HG02938 (cell line): ENCODE data around the gene EGFL8.
"Not testable (repeated sequence)": the region's sequence is repeated elsewhere in the genome, so short reads cannot be mapped to it uniquely, and the experiment has no call there.

Source experiments
- ATAC-seq: cut with Tn5 transposase; IDR thresholded peaks from one replicate; pipeline ENCODE4 v1.9.1; 2021; ENCODE audit warnings: mild to moderate bottlenecking, moderate library complexity; ENCODE audit not compliant: unreplicated experiment

Gene EGFL8

DNA sequence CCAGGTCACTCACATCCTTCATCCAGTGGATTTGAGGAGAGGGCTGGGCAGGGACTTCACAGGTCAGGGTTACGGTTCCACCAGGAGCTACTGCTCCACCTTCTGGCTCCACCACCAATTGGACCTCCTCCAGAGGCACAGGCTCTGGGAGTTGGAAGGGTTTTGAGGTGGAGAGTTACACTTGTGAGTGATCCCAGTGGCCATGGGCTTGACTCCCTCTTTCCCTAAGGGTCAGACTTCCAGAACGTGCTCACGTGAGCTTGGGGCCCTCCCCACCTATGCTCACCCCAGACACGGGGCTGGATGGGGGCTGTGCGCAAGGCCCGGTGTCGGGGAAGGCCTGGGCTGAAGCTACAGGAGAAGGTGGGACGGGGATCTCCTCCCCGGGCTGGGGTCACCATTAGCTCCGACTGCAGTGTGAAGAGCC, 18.2 kb downstream of the EGFL8 start:
- no peak for ATAC-seq

DNA sequence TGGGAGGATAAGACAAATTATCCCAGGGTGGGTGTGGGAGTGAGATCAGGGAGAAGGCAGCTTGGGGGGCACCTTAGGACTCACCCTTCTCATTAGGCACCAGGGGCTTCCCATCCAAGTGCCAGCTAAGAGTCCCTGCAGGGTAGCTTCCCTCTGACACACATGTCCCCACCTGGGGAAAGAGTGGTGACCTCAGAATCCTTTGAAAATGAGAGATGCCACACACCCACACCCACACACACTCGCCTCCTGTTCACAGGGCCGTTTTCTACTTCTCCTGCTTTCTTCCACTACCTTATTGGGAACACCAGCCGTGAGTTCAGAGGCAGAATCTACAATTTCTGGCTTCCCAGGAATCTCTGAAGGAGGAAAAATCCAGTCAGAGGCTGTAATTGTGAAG, 18.6 kb downstream of the EGFL8 start:
- ATAC-seq, result no peak

DNA sequence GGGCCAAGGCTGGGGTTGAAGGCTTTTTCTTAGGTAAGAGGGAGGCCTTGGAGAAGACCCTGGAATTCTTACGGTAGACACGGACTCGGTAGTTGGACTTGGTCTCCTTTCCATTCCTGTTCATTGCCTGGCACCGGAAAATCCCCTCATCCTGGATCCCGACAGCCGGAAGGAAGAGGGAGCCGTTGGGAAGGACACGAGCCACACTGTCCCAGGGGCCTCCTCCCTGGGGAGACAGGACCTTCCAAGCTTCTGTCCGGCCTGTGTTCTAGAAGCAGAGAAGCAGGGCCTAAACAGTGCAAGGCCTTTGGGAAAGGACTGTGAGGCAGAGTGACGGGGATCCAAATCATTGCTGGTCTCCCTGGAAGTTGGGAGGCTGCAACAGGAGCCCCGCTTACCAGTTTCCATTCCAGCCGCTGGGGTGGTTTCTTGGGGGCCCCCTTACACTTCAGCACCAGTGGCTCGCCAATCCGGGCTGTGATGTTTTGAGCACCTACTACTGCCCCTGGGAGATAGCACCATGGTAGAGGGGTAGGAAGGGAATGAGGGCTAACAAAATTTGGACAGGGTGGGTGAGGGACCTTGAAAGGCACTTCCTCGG, 19.2 kb downstream of the EGFL8 start:
- ATAC-seq, result no peak

DNA sequence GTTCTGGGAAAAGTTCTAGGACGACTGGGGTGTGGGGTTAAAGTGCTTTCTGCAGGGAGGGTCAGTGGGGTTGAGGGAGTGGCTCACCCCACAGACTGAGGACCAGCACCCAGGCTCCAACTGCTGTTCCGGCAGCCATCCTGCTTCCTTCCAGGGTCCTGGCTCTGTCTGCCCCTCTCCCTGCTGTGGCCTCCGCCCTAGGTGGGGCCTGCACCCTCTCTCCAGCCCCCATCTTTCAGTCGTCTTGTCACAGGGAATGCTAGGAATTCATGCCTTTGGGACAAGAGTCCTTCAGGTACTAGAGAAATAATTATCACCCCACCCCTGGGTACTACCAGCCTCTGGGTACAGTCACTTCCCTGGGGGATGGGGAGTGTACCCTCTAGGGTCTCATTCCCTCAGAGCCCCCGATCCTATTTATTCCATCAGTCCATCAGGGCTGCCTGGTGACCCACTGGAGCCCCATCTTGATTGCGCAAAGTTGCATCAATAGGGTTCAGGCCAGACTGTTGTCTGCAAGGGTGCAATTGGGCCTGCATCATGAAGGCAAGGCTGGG, 19.8 kb downstream of the EGFL8 start, which contains the start of gene AGER:
AGER (minus strand) TSS at position 170 of the 557 bp plus-strand sequence; CDS start at position 139, 31 bp downstream.
- ATAC-seq, result no peak

DNA sequence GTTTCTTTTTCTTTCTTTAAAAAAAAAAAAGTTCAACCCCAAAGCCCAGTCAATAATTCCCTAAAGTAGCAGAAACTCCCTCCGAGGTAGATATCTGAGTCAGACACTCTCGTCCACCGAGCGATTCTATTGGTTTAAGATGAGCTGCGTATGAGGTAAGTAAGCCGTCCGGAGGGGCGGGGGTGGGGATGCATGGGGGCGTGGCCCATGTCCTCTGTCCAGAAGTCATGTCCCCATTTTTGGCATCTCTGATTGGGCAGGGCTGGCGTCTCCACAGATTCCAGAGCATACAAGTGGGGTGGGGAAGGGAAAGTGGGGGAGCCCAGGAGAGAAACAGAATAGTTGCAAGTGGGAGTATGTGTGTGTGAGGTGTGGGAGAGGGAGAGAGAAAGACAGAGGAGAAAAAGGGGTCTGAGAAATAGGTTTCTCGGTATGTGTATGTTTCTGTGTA, 21.3 kb downstream of the EGFL8 start:
- not testable (repeated sequence) for ATAC-seq

DNA sequence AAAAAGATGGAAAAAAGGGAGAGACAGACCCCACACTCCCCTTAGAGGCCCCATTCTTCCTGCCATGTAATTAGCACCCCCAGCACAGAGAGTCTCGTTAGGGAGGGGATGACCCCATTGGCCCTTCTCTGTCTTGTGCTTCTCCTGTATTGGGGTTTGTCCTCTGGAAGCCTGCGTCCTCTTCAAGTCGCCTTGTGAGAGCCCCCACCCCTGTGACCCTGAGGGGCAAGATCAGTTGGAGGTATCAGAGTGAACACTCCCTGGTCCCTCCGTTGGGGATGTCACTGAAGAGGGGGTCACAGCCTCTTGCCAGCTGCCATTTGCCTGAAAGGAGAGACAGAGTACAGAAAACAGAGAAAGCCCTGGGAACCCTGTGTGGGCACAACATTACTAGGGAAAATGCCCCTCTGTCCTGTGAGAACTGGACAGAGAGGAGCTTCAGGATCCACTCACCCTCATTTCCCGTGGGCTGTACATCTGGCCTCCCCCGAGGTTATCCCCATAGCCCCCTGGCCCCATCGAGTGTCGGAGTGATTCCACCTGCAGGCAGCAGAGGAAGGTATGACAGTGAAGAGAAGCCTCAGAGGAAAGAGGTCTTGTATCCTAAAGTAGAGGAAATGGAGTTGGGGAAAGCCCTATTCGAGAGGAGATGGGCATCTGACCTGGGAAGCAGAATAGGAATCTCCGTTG, 21.9 kb downstream of the EGFL8 start:
- ATAC-seq, result not testable (repeated sequence)

DNA sequence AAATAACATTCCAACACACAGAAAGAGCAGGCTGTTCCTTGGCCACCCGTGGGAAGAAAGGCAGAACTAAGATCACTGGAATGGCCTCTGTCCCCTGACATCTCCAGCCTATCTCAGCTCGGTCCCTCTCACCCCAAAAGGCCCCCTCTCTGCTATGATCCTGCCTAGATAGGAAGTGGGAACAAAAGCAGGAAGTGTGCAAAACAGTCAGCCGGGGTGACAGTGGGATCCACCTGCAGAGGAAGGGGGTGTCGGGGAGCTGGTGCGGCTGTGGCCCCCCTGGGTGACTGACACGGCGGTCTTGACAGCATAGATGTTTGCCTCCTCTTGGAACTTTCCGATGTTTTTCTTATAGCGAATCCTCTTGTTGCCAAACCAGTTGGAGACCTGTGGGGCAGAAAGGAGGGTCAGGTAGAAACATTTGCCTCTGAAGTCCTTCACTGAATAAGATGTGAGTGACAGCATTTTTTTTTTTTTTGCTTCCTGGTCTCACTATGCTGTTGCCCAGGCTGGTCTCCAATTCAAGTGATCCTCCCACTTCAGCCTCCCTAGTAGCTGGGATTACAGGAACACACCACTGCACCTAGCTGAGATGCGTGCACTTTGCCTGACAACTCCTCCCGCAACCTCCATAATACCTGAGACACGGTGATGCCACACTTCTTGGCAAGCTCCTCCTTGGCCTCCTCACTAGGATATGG, 22.8 kb downstream of the EGFL8 start:
- ATAC-seq, result no peak

DNA sequence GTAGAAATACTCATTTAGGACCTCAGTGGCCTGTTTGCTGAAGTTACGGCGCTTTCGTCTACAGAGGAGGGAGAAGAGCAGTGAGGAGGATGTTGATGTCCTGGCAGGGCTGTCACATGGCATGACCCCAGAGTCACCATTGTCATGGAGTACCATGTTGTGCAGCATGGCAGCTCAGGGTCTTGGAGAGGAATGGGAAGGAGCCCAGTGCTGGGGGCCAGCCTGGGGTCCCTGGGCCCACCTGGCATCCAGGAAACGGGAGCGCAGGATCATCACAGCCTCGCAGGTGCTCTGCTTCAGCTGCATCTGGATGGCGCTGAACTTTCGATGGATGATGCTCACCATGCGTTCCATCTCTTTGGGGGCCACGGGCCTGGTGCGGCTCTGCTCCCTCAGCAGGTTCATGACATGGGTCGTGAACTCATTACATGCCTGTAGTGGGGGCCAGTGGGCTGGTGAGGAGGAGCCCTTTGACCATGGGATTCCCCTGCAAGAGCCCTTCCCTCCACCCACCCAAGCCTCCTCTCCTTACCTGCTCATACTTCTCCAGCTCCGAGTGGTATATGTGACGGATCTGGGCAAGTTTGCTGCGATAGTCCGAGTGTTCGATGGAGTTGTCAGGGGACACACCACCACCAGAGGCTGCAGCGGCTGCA, 23.5 kb downstream of the EGFL8 start:
- ATAC-seq, result not testable (repeated sequence)

DNA sequence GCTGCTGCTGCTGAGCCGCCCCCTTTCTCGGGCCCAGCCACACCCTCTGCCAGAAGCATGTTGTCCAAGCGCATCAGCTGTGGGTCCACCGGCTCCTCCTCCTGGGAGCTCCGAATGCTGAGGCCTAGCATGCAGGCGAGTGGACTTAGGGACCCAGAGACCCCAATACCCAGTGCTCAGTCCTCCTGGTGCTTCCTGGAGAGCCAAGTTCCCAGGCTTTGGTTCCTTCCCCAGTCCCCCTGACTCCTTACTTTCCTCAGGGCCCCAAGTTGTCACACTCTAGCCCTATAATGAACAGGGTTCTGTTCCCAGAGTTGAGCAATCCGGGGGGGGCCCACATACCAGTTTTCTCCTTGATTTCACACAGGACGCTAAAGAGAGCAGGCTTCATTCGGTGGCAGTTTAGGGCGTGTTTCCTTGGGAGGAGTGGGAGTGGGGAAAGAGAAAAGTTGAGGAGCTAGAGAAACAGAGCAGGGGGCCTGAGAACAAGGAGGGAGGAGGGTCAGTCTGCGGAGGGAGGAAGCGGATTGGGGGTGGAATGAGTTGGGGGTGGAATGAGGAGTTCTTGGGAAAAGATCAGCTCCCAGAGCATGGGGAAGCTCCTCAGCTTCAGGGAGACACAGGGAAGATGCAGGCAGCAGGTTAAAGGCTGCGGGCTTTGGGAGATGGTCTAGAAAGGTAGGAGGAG, 24.1 kb downstream of the EGFL8 start:
- ATAC-seq, result no peak

DNA sequence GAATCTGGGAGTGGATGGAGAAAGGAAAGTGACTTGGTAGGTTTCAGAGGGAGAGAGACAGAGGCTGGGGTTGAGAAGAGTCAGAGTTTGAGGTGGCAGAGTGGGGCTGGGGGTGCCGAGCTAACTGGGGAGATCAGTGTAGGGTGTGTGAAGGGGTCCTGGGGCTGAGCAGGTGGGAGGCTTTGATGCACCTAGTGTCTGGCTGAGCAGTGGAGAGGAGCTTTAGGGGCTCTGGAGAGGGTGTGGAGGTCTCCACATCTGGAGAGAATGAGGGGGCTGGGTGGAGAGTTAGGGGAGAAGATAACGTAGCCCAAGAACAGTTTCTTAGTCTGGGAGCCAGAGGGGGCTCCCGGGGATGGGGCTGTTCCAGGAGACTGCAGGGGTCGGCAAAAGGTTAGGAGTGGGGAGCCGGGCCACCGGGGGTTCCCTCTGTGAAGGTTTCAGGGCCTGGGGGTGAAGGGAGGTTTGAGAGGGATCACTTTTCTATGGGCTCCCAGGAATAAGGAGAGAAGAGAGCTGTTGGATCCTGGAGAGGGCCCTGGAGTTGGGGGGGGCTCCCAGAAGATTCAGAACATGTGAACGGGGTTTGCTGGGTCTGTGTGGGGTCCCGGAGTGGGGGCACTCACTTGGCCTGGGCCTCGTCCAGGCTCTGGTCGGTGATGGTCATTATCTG, 24.8 kb downstream of the EGFL8 start:
- no peak for ATAC-seq

DNA sequence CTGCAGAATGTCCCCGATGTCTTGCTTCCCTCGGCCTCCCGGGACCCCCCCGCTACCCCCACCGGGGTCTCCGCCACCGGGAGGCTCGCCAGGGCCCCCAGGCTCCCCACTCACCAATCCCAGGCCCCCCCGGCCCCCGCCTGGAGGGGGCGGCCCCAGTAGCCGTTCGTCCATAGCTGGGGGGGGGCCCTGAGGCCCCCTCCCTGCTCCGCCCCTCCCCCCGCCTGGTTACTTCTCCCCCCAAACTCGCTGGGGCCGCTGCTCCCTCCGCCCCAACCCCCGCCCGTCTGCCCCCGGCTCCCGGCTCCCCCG, 25.3 kb downstream of the EGFL8 start:
- no peak for ATAC-seq

DNA sequence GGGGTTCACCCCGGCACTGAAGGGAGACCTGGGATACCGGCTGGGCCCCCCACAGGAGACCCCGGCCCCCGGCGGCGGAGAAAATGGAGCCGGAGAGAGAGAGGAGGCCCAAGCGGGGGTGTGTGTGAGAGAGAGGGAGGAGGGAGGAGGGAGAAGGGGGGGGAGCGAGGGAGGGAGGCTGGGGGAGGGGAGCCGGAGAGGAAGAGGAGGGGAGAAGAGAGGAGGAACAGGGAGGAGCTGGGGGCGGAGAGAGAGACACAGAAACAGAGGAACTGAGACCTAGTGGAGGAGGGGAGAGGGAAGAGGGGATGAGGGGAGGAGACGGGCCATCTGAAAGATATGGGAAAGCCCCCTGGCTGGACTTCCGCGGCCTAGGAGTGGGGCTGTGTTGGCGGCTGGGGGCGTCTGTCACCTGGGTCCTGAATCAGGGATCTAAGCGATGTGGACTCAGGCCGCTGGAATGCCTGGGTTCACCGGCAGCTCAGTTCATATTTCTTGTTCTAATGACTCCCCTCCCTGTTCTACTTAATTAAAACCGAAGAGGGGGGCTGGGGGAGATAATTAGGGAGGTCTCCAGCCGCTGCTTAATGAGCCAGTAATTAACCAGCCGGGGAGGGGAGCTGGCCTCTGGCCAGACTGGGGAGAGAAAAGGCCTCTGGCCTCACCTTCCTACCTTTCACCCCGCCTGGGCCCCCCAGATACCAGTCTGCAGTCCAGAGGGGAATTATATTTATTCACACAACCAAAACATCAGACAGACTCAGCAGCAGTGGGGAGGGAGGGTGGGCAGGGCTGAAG, 25.9 kb downstream of the EGFL8 start, which contains the start of gene PBX2:
PBX2 (minus strand) TSS at position 149 of the 798 bp plus-strand sequence. CDS start 287 bp downstream, outside the sequence.
- peak; percentile 60 for ATAC-seq

DNA sequence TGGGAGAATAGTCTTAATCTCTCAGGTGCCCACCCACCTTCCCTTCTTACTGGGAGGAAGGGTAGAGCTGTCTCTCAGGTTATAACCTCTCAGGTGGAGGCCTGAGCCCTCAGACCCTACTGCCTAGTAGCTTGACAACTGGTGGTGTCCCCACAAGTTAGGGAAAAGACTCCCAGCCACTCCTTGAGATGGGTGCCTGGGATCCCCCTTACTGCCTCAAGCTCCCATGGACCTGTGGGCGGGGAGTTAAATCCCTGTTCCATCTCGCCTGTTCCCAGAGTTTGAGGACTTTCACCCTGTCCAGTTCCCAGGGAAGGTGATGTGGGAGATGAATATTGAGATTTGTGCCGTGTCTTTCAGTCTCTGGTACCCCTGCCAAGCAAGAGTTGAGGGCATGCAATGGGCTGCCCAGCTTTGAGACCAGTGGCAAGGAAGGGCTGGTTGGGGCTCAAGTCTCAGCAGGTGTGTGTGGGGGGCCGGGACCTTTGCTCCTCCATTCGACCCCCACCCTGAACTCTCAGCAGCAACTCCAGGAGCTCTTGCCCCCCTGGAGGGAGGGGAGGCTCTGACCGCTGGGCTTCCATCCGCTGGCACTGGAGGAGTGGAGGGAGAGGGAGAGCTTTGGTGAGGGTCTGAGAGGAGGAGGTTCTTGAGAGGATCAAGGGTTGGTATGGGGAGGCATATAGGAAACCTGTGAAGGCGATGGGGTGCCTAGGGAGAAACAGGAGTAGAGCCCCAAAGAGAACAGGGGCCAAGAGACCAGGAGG, 26.7 kb downstream of the EGFL8 start:
- ATAC-seq, result no peak

DNA sequence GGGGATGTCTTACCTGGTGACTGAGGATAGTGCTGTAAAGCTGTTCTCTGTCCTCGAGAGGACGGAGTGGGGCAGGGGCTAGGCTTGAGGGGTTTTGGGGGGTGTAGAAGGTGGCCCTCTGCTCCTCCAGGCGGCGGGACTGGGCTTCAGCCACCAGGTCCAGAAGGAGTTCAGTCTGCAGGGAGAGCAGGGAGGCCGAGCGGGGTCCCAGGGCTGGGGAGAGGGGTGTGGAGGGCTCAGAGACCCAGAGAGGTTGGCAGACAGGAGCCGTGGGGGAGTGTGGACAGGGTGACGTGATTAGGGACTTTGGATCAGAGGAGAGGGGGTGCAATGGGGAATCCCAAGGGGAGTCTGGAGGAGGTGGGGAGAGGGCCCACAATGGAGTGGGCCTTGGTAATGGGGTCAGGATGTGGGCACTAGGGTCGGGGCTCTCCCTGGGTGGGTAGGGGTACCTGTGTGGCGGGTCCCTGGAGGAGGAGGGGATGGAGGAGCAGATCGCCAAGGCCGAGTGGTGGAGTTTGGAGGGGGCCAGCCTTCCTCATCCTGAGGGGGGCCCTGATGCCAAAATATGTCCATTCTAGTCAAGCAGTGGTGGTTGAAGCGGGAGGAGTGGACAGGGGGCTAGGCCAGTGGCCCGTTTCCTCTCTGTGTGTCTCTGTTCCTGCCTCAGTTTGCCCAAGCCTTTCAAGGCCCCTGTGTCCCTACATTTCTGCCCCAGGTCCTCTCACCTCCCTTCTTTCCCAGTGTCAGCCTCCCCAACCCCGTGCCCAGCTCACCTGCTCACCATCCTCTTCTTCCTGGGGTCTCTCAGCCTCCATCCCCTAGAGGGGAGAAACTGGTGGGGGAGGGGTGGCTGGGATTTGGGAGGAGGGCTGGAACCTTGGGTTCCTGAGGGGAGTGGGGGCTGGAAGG, 27.6 kb downstream of the EGFL8 start:
- no peak for ATAC-seq

DNA sequence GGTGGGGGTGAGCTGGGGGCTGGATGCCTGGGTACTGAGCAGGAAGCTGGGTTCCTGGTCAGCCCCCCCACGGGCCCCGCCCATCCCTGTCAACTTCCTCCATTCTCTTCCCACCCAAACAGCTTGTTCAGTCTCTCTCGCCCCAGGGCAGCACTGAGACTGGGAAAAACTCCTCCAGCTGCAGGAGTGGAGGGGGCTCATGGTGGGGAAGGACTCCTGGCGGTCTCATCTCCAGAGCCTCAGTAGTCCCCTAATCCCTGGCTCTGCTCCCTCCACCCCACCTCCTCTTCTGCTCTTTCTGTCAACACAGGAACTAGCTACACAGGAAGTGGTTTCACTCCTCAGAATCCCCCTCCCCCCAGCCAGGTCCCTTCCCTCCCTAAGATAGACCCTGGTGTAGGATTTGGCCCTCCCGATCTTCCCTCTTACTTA, 28.2 kb downstream of the EGFL8 start, which contains the start of gene GPSM3:
GPSM3 (minus strand) TSS at position 36 of the 432 bp plus-strand sequence. CDS start 130 bp downstream, outside the sequence.
- no peak for ATAC-seq

DNA sequence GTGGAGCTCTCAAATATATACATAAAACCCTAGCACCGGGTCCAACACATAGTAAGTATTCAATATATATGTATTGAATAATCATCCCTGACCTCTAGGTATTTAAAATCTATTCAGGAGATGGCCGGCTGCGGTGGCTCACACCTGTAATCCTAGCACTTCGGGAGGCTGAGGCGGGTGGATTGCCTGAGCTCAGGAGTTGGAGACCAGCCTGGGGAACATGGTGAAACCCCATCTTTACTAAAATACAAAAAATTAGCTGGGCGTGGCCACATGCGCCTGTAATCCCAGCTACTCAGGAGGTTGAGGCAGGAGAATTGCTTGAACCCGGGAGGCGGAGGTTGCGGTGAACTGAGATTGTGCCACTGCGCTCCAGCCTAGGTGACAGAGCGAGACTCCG, 28.7 kb downstream of the EGFL8 start:
- ATAC-seq, result not testable (repeated sequence)

DNA sequence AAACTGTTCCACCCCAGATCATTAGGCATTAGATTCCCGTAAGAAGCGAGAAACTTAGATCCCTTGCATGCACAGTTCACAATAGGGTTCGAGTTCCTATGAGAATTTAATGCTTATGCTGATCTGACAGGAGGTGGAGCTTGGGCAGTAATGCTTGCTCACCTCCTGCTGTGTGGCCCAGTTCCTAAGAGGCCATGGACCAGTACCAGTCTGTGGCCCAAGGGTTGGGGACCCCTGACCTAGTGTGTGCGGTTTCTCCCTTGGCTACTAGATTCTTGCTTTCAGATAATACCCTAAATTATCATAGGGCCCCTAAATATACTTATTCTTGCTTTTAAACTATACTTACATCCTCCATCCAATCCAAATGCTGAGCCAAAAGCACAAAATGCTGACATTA, 30.0 kb downstream of the EGFL8 start:
- ATAC-seq, result no peak
